Parathyroid adenoma (tissue), 2 donors: ENCODE measurements around the gene TSC2.

Experiments used
- H2AFZ ChIP-seq: fragments of 300-600 bp; sonication (generic); one replicate; pipeline ENCODE4 v1.7.0; 2017; ENCODE audit warnings: antibody characterized with exemption, mild to moderate bottlenecking
- H3K27ac ChIP-seq: fragments of 300-600 bp; sonication (generic); one replicate; pipeline ENCODE4 v1.7.0; 2017
- H3K27me3 ChIP-seq: fragments of 300-600 bp; sonication (generic); one replicate; pipeline ENCODE4 v1.7.0; 2017; ENCODE audit warnings: low read length; ENCODE audit not compliant: control insufficient read depth, insufficient read depth
- H3K36me3 ChIP-seq: fragments of 300-600 bp; sonication (generic); one replicate; pipeline ENCODE4 v1.7.0; 2017; ENCODE audit warnings: low read length; ENCODE audit not compliant: control insufficient read depth, insufficient read depth
- H3K4me1 ChIP-seq: fragments of 300-600 bp; sonication (generic); one replicate; pipeline ENCODE4 v1.7.0; 2017; ENCODE audit warnings: control low read depth
- H3K4me2 ChIP-seq: fragments of 300-600 bp; sonication (generic); one replicate; pipeline ENCODE4 v1.7.0; 2017; ENCODE audit warnings: low read length
- H3K4me3 ChIP-seq: fragments of 300-600 bp; sonication (generic); one replicate; pipeline ENCODE4 v1.7.0; 2017; ENCODE audit warnings: low read depth, low read length
- H3K79me2 ChIP-seq: fragments of 300-600 bp; sonication (generic); one replicate; pipeline ENCODE4 v1.7.0; 2017; ENCODE audit warnings: control low read depth
- H3K9ac ChIP-seq: fragments of 300-600 bp; sonication (generic); one replicate; pipeline ENCODE4 v1.7.0; 2017; ENCODE audit warnings: mild to moderate bottlenecking
- H3K9me3 ChIP-seq: fragments of 300-600 bp; sonication (generic); one replicate; pipeline ENCODE4 v1.7.0; 2017; ENCODE audit warnings: low read length; ENCODE audit not compliant: control insufficient read depth
- TF ChIP-seq, protein P1 (sequence below): fragments of 300-600 bp; sonication (generic); IDR thresholded peaks from one replicate; pipeline ENCODE4 v1.7.0; 2017; ENCODE audit warnings: antibody characterized with exemption, mild to moderate bottlenecking
- donor health status: primary hyperparathyroidism.

The TSC2 gene

DNA sequence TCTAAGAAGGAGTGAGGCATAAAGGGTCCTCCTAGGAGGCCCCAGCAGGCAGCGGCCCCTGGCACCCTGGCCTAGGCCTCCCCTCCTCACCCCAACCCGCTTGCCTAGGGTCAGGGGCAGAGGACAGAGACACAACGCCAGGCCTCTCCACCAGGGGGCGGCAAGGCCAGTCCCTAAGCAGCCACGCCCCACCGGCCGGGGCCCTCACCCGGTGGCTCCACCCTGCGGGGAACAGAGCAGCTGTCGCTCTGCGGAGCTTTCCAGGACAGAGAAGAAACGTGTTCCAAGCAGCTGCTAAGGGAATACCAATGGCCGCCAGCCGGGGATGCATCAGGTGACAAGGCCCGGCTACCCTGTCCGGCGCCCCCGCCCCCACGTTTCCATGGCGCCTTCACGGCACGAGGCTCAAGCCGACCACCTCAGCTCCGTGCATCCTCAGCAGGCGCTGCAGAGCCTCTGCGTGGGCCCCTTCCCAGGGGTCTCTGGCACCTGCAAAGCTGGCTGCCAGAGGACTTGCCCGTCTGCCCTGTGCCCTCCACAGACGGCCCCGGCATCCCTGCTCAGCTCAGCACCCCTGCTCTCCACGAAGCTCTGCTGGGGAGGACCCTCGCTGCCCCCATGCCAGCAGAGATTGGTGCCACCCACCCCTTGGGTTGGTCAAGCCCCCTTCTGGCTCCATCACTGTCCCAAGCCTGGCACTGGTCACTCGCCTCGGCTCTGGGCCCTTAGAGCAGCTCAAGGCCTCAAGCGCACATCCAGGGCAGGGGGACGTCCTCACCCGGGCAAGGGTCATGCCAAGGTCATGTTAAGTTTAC, 43.8 kb upstream of the TSC2 start:
- H3K9me3 ChIP-seq: no peaks in the 10 kb centered on the region
- TF ChIP-seq, protein P1, sequence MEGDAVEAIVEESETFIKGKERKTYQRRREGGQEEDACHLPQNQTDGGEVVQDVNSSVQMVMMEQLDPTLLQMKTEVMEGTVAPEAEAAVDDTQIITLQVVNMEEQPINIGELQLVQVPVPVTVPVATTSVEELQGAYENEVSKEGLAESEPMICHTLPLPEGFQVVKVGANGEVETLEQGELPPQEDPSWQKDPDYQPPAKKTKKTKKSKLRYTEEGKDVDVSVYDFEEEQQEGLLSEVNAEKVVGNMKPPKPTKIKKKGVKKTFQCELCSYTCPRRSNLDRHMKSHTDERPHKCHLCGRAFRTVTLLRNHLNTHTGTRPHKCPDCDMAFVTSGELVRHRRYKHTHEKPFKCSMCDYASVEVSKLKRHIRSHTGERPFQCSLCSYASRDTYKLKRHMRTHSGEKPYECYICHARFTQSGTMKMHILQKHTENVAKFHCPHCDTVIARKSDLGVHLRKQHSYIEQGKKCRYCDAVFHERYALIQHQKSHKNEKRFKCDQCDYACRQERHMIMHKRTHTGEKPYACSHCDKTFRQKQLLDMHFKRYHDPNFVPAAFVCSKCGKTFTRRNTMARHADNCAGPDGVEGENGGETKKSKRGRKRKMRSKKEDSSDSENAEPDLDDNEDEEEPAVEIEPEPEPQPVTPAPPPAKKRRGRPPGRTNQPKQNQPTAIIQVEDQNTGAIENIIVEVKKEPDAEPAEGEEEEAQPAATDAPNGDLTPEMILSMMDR: peak; percentile 92
- H3K36me3 ChIP-seq: no peaks in the 10 kb centered on the region
- H3K27me3 ChIP-seq: no peaks in the 10 kb centered on the region
- no peak overlapping the region for H2AFZ ChIP-seq
- H3K79me2 ChIP-seq: peaks cover 53% of the 10 kb centered on the region
- H3K4me3 ChIP-seq: no peak overlapping the region
- H3K9ac ChIP-seq: no peak overlapping the region
- H3K4me2 ChIP-seq: peak overlapping the region; percentile 27
- no peak overlapping the region for H3K27ac ChIP-seq
- H3K4me1 ChIP-seq: peaks cover 4% of the 10 kb centered on the region

DNA sequence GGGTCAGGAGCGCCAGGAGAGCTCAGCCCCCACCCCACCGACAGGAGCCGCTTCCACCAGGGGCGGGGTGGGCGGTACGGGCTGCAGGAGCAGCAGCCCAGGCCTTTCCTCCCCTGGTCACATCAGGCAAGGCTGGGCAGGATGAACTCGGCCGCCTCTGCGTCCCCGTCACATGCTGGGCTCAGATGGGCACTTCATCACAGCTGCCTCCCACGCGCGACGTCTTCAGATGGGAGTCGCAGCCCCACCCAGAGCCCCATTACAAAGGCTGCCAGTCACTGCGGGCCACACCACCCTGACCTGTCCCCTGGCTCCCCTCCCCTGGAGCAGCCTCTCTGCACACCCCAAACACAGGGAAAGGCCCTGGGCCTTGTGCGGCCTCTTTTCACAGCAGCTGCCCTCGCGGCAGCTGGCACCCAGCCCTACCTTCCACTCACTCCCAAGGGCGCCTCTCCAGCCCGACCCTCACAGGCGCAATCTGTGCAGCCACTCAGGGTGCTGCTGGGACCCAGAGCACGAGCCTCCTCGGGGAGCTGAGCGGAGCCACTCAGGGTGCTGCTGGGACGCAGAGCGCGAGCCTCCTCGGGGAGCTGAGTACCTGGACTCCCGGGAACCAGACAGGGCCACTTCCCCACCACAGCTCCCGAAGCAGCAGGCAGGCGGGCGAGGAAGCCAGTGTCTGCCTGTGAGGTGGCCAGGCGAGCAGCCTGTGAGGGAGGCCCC, 42.8 kb upstream of the TSC2 start:
- peaks cover 4% of the 10 kb centered on the region for H3K4me1 ChIP-seq
- H3K27ac ChIP-seq: no peak overlapping the region
- no peaks in the 10 kb centered on the region for H3K36me3 ChIP-seq
- H2AFZ ChIP-seq: no peak overlapping the region
- H3K4me3 ChIP-seq: no peak overlapping the region
- no peaks in the 10 kb centered on the region for H3K27me3 ChIP-seq
- TF ChIP-seq, protein P1: no peak
- H3K9ac ChIP-seq: no peak overlapping the region
- no peaks in the 10 kb centered on the region for H3K9me3 ChIP-seq
- H3K79me2 ChIP-seq: peaks cover 53% of the 10 kb centered on the region
- no peak overlapping the region for H3K4me2 ChIP-seq

DNA sequence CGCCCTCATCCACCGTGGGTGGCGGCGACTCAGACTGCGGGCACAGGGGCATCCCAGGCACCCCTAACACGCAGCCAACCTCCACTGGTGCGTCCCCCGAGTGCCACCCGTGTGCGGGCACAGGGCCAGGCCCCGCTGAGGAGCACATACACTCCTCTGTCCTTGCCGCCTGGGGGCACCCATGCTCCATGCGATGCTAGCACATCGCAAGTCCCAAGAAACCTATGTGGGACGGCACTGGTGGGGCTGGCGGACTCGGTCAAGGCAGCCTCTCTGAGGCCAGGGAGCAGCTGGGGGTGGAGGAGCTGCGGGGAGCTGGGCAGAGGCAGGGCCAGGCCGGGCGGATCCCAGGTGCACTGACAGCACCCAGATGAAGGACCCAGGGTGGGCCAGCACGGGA, 42.1 kb upstream of the TSC2 start:
- Histone ChIP-seq H3K4me1 (peaks cover 10% of the 10 kb centered on the region), H3K27me3 (no peaks in the 10 kb centered on the region), H3K27ac (no peak overlapping the region), H3K79me2 (peaks cover 53% of the 10 kb centered on the region), H3K36me3 (no peaks in the 10 kb centered on the region), H3K4me2 (no peak overlapping the region), H3K4me3 (no peak overlapping the region), H3K9ac (no peak overlapping the region), H3K9me3 (no peaks in the 10 kb centered on the region), H2AFZ (no peak overlapping the region)
- TF ChIP-seq, protein P1: no peak

DNA sequence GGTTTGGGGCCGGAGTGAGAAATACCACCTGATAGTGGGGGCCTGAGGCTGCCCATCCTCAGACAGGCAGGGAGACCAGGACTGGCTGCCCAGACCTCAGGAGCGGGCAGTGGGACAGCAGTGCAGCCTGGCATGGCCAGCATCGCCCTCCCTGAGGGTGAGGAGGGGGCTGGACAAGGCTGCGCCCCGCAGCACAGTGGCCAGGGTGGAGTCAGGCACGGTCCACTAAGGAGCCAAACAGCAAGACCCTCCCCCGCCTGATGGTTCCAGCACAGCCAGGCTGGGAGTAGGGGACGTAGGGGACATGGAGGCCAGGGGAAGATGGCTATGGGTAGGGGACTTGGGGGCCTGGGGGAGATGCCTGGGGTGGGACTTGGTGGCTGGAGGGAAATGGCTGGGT, 41.5 kb upstream of the TSC2 start:
- no peak overlapping the region for H3K4me2 ChIP-seq
- H3K4me3 ChIP-seq: no peak overlapping the region
- H3K36me3 ChIP-seq: no peaks in the 10 kb centered on the region
- H2AFZ ChIP-seq: no peak overlapping the region
- peaks cover 10% of the 10 kb centered on the region for H3K4me1 ChIP-seq
- H3K79me2 ChIP-seq: peaks cover 53% of the 10 kb centered on the region
- H3K27me3 ChIP-seq: no peaks in the 10 kb centered on the region
- H3K9ac ChIP-seq: no peak overlapping the region
- no peak overlapping the region for H3K27ac ChIP-seq
- TF ChIP-seq, protein P1: no peak
- H3K9me3 ChIP-seq: no peaks in the 10 kb centered on the region
